GM19240 (cell line): ENCODE measurements around the gene GOLPH3.
"Not testable (repeated sequence)": the region's sequence is repeated elsewhere in the genome, so short reads cannot be mapped to it uniquely, and the experiment has no call there.

Source experiments
- DNase-seq: peaks from one replicate; pipeline ENCODE4 v3.0.0; 2011; ENCODE audit warnings: low spot score; ENCODE audit not compliant: insufficient read length

GOLPH3 gene

GRCh38 chr5:32174011-32174870 is at the start of gene GOLPH3:
Gene GOLPH3 (minus strand): TSS chr5:32174319. CDS start chr5:32174034, 285 bp downstream.
- DNase-seq = peak; percentile 69

GRCh38 chr5:32222723-32223470 is 48.8 kb upstream of the GOLPH3 start:
- DNase-seq = no peak

DNA sequence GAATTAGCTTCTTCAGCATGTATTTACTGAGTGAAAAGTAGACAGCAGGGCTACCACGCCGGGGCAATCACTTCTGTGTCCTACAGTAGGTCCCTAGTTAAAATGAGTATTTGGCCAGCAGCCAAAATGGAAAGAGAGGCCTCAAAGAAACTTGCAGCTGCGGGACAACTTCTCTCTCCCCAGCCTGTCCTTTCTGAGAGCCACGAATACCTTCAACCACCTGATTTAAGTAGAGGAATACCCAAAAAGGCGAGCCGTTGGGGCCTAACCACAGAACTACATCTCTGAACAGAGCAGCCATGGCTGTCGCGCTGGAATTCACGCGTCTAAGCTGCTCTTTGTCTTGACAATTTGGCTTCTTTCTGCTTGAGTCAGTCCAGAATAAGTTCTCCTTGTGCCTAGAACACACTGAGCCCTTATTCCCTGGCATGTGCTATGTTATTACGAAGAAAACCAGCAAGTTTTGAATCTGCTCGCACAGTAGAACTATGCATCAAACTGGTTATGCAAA is 43.8 kb upstream of the GOLPH3 start:
- no peak for DNase-seq

DNA sequence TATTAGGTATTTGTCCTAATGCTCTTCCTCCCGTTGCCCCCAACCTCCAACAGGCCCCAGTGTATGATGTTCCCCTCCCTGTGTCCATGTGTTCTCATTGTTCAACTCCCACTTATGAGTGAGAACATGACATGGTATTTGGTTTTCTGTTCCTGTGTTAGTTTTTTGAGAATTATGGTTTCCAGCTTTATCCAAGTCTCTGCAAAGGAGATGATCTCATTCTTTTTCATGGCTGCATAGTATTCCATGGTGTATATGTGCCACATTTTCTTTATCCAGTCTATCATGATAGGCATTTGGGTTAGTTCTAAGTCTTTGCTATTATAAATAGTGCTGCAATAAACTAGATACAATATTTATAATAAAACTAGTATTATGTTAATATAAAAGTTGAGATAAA is 40.2 kb upstream of the GOLPH3 start:
- not testable (repeated sequence) for DNase-seq

DNA sequence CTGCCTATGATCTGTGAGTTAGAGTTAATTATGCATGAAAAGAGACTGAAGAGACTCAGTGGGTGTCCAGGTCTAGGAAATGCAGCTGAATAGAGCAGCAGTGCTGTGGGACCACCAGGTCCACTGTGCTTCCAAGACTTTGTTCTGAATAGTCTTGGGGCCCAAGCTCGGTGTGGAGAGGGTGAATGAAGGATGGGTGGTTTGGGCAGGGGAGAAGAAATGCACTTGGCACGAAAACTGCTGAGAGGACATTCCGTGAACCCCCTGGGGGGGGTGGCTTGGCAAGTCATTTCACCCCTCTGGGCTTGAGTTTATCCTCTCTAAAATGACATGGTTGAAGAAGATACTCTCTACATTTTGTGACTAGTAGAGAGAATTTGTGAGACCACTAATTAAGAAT is 36.0 kb upstream of the GOLPH3 start:
- no peak for DNase-seq

GRCh38 chr5:32208837-32209236 is 34.7 kb upstream of the GOLPH3 start:
- DNase-seq = not testable (repeated sequence)

GRCh38 chr5:32207355-32207634 is 33.2 kb upstream of the GOLPH3 start:
- DNase-seq = no peak

DNA sequence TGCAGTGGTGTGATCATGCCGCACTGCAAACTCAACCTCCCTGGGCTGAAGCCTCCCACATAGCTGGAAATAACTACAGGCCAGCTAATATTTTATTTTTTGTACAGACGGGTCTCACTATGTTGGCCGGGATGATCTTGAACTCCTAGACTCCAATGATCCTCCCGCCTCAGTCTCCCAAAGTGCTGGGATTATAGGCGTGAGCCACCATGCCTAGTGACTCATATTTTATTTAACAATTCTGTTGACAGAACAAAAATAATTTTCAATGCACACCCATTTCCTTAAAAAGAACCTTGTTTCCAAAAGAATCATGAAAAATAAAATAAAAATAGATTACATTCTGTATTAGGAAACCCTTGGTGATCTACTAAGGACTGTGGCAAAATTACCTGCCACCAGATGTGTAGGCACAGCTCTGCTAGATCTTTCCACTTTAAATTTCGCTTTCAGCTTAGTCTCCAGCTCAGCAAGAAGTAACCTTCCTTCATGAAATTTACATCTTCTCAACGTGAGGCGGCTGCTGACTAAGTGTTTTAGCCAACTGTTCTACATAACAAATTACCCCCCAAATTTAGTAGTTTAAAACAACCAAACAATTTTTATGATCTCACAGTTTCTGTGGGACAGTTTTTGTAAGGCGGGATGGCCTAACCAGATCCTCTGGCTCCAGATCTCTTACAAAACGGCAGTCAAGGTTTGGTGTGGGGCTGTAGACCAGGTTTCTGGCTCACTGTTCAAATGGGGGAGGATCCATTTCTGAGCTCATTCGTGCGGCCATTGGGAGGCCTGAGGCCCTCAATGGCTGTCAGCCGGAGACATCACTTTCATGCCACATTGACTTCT is 32.6 kb upstream of the GOLPH3 start:
- no peak for DNase-seq

DNA sequence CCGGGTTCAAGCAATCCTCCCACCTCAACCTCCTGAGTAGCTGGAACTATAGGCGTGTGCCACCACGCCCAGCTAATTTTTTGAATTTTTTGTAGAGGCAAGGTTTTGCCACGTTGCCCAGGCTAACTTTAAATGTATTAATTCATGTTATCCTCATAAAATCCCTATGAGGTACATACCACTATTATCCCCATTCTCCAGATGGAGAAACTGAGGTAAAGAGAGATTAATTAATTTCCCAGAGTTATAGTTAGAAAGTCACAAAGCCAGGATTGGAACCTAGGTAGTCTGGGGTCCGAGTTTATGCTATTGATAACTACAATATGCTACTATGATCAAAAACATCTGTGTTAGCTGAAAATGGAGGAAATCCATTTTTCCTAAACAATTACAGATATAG is 31.9 kb upstream of the GOLPH3 start:
- DNase-seq = no peak

GRCh38 chr5:32202394-32202793 is 28.3 kb upstream of the GOLPH3 start:
- DNase-seq = no peak

GRCh38 chr5:32201122-32201753 is 27.1 kb upstream of the GOLPH3 start:
- no peak for DNase-seq

DNA sequence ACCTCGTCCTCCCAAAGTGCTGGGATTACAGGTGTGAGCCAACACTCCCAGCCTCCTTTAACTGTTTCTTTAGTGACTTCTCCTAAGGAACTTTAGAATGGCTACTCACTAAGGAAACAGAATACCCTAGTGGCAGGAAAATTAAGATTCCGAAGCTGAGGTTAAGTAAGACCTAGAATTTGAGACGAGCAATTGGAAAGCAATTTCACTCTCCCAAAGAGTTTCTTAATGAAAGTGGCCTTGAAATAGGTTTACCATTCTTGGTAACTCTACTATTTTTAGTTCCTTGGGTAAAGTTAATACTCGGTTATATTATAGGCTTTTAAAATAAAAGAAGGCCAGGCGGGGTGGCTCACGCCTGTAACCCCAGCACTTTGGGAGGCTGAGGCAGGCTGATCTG is 22.9 kb upstream of the GOLPH3 start:
- DNase-seq = no peak

- no peak for DNase-seq
Observed at GRCh38 chr5:32195265-32195664, 21.1 kb upstream of the GOLPH3 start.

- no peak for DNase-seq
Observed at GRCh38 chr5:32193591-32193990, 19.5 kb upstream of the GOLPH3 start.

GRCh38 chr5:32190095-32190494 is 16.0 kb upstream of the GOLPH3 start:
- no peak for DNase-seq

- DNase-seq = no peak
Observed at GRCh38 chr5:32187675-32188074, 13.6 kb upstream of the GOLPH3 start.

DNA sequence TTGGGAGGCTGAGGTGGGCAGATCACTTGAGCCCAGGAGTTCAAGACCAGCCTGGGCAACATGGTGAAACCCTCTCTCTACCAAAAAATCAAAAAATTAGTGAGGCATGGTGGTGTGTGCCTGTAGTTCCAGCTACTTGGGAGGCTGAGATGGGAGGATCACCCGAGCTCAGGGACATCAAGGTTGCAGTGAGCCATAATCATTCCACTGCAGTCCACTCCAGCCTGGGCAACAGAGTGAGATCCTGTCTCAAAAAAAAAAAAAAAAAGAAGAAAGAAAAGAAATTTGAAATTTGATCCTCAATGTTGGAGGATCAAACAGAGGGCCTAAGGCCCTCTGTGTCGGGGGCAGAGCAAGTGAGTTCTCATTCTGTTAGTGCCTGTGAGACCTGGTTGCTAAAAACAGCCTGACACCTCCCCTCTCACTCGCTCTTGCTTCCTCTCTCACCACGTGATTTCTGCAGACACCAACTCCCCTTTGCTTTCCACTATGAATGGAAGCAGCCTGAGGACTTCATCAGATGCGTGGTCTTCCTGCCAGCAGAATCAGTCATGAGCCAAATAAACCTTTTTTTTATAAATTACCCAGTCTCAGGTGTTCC is 8.4 kb upstream of the GOLPH3 start:
- no peak for DNase-seq

GRCh38 chr5:32173267-32174010 is 680 bp downstream of the GOLPH3 start:
- DNase-seq = no peak

DNA sequence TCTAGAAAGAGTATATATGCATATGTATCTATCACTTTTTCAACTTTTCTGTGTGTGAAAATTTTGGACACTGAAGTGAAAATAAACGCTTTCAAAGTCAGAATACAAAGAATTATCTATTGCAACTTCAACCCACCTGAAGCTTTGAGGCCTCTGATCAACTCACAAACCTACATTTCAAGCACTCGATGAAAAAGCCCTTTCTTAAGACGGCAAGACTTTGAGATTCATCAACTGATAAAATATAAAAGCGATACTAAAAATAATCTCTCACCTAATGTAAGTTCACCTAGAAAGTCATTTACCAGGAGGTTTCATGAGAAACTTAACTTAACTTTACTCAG is 1.2 kb downstream of the GOLPH3 start:
- no peak for DNase-seq

DNA sequence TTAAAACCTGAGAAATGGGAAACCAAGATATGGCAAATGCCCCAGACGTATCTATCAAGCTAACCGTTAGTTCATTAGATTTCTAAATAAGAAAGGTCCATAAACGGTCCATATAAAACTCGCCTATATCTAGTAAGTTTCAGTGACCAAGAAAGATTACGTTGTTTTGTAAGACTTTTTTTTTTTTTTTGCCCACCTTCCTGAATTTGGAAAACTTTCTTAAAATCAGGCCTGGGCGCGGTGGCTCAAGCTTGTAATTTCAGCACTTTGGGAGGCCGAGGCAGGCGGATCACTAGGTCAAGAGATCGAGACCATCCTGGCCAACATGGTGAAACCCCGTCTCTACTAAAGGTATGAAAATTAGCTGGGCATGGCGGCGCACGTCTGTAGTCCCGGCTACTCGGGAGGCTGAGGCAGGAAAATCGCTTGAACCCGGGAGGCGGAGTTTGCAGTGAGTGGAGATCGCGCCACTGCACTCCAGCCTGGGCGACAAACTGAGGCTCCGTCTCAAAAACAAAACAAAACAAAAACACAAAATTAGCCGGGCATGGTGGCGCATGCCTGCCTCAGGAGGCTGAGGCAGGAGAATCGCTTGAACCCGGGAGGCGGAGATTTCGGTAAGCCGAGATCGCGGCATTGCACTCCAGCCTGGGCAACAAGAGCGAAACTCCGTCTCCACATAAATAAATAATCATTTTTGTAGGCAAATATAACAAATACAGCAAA is 1.8 kb downstream of the GOLPH3 start:
- not testable (repeated sequence) for DNase-seq
